NCI-H82 treated with DMSO at 0.1 percent for 48 hours (cell line): ENCODE data around the gene GULP1.

Source experiments
- DNase-seq: peaks from one replicate; lab custom pipeline; 2025; ENCODE audit not compliant: unreplicated experiment; lab: John Stamatoyannopoulos, UW

Gene GULP1

GRCh38 chr2:188414869-188415753 is 123.4 kb downstream of the GULP1 start:
- DNase-seq: no peak

- DNase-seq: no peak
Measured at GRCh38 chr2:188415754-188416083, 124.0 kb downstream of the GULP1 start.

DNA sequence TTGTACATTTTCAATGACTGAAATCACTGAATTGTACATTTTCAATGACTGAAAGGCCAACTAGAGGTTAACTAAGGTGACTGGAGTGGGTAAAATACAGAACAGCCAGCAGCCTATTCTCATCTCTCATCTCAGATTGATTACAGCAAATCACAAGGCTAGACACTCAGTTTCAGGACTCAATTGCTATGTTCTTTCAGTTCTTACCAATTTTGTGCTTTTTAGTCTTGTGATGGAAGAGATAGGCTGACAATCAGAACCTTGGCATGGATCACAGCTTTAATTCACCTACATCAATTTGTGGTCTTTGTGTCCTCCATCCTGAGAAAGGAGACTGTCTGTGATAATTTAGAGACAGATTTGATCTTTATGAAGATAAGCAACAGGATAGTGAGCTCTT is 124.7 kb downstream of the GULP1 start:
- no peak for DNase-seq

DNA sequence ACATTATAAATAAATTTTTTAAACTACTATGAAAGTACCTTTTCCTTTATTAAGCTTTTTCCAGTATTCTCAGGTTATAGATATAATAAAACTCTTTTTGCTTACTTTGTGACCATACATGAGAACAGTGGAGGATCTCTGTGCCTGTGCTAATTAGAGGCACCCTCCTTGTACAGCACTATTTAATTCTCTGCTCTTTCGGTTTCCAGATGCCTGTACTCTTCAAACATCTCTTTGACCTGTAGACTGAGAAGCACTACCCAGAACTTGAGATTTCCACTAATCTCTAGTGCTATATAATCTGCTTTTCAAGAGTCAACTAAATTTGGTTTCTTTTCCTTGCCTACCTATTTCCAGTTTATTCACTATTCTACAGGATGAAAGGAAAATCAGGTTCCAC is 131.1 kb downstream of the GULP1 start:
- no peak for DNase-seq

- DNase-seq: no peak
Measured at GRCh38 chr2:188425266-188425665, 133.6 kb downstream of the GULP1 start.

DNA sequence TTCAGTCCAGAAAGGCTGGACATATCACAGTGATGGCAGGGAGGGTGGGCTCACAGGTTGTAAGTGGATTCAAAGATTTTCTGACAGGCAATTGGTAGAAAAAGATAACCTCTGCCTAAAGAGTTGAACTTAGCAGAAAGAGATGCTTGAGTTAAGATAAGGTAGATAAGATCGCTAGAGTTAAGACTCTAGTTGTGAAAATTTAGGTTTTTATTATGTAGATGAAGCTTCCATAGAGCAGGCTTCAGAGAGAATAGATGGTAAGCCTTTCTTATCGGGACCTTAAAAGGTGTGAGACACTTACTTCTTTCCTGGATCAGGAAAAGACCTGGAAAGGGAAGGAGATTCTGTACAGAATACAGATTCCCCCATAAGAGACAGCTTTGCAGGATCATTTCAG is 134.4 kb downstream of the GULP1 start:
- DNase-seq: no peak

DNA sequence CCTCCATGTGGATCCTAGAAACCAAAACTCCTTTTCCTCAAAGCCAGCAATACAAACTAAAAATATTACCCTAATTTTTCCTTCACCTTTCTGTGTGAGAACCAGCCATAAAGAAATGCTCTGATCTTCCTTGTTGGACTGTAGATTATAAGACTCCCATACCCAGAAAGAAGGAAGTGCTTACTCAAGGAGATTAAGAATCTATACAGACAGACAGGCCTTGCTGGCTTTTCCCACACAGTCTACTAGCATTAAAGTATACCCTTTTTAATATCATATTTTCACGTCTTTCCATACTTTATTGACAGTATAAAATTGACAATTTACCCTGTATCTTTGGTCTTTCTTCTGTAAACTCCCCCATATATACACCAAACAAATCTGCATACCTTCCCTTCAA is 139.0 kb downstream of the GULP1 start:
- no peak for DNase-seq

DNA sequence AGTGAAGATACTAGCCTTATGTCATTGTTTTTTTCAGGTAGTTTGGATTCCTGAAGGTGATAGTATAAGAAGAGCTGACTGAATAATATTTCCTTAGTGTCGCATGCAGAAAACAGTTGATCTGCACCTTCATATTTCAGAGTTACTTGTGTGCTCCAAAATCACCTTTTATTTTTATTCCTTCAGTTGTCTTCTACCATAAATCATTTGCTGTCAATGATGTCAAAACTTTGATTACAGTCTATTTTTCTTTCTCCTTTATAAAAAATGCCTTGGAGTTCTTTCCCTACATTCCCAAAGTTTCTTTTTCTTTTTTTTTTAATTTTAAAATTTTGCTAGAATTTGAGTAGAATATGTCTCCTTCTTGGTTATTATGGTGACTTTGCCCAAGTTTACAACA is 142.3 kb downstream of the GULP1 start:
- no peak for DNase-seq

DNA sequence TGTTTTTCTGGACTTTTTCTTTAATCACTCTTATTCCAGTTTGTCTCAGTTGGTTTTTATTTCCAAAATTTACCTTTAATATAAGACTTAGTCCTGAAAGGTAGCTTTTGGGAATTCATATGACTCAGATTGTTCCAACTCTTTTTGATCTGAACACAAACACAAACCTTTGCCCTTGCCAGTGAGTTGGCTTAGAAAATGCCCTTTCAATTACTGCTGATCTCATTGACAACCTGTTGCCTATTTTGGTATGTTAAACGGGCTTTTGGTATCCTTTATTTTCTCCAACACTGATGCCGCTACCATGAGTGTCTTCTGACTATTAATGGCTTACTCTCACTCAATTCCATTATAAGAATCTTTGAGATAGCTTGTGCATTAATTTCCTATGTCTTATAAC is 143.4 kb downstream of the GULP1 start:
- DNase-seq: no peak

- DNase-seq: no peak
Measured at GRCh38 chr2:188437537-188437936, 145.9 kb downstream of the GULP1 start.

- DNase-seq: no peak
Measured at GRCh38 chr2:188439986-188440385, 148.3 kb downstream of the GULP1 start.

- DNase-seq: no peak
Measured at GRCh38 chr2:188440849-188441248, 149.2 kb downstream of the GULP1 start.

GRCh38 chr2:188441288-188441947 is 149.7 kb downstream of the GULP1 start:
- no peak for DNase-seq

DNA sequence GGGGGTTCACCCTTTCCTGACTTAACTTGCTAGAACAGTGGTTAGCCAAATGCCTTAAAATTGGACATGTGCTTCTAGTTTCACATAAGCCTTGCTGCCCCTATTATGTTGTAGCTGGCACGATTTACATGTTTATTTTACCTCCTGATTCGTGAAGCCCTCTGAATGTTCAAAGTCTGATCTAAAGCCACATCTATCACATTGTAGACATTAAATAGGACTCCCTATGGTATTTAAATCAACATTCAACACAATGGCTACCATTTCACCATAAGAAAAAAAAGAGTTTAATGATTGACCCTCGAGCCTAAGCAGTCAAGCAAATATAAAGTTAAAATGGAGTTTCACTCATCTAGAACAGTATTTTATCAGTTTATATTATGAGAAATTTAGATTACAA is 151.5 kb downstream of the GULP1 start:
- no peak for DNase-seq

- no peak for DNase-seq
Measured at GRCh38 chr2:188444106-188444835, 152.6 kb downstream of the GULP1 start.

GRCh38 chr2:188449561-188449960 is 157.9 kb downstream of the GULP1 start:
- no peak for DNase-seq

DNA sequence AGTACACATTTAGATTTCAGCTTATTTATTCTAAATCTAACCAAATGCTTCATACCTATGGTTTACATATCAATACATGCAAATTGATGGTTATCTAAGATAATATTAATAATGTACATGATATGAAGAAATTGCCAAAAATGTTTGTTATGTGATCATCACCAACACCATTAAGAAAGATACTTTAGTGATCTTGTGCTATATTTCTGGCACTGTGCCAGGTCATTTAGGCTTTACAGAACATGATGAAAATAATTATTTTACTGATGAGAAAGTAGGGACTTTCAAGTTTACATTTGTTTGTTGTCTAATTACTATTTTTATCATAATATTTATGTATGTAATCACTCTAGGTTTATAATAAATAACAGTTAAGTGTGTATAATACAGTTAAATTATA is 158.3 kb downstream of the GULP1 start:
- DNase-seq: no peak

DNA sequence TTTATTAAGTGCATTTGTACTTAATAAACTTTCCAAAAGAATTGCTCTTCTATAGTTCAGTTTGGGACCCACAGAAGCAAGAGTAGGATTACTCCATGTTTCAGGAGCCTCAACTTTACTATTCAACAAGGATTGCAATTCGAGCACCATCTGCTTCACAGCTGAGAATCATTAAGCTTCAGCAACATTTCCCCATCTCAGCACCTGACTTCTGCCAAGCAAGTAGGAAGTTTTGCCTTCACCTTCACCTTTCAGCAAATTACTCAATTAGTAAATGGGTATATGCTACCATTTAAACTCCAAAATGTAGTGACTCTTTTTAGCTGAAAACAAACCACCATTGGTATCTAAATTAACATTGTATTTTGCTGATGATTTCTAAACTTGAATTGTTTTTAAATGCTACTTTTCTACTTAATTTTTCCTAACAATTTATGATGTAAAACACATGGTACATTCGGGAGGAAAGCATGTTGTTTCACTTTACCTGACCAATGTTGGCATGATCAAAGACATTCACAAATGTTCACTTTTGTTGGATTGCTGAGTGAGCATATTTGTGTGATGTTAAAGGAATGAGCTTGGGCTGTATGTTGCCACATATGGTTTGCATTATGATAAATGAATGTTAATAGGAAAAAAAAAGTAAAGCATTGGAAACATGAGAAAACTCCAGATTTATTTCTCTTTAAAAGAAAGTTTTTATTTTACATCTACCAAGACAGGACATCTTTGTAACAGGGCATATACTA is 159.2 kb downstream of the GULP1 start:
- DNase-seq: no peak

GRCh38 chr2:188452084-188452483 is 160.4 kb downstream of the GULP1 start:
- no peak for DNase-seq

DNA sequence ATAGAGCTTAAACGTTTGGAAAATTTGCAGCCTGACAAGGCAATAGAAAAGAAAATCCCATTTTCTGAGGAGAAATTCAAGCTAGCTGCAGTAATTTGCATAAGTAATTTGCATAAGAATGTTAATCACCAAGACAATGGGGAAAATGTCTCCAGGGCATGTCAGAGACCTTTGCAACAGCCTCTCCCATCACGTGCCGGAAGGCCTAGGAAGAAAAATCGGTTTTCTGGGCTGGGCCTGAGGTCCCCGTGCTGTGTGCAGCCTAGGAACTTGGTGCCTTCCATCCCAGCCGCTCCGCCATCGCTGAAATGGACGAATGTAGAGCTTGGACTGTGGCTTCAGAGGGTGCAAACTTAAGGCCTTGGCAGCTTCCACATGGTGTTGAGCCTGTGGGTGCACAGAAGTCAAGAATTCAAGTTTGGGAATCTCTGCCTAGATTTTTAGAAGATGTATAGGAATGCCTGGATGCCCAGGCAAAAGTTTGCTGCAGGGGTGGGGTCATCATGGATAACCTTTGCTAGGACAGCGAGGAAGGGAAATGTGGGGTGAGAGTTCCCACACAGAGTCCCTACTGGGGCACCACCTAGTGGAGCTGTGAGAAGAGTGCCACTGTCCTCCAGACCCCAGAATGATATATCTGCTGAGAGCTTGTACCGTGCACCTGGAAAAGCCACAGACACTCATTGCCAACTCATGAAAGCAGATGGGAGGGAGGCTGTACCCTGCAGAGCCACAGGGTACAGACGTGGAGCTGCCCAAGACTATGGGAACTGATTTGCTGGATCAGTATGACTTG is 164.6 kb downstream of the GULP1 start:
- DNase-seq: no peak

GRCh38 chr2:188459061-188459460 is 167.4 kb downstream of the GULP1 start:
- DNase-seq: no peak
